GM18517 (cell line): ENCODE measurements around the gene SLC22A23.

Experiments used
- ATAC-seq: cut with Tn5 transposase; IDR thresholded peaks from one replicate; pipeline ENCODE4 v1.9.1; 2021; ENCODE audit warnings: mild to moderate bottlenecking, moderate library complexity; ENCODE audit not compliant: unreplicated experiment

SLC22A23 gene

GRCh38 chr6:3406891-3407809 is 49.7 kb downstream of the SLC22A23 start:
- ATAC-seq = no peak

GRCh38 chr6:3406362-3406821 is 50.5 kb downstream of the SLC22A23 start:
- ATAC-seq = no peak

- ATAC-seq = no peak
These were observed 51.2 kb downstream of the SLC22A23 start for GRCh38 chr6:3405679-3406078.

- no peak for ATAC-seq
These were observed 51.7 kb downstream of the SLC22A23 start for GRCh38 chr6:3405182-3405518.

- ATAC-seq = no peak
These were observed 53.3 kb downstream of the SLC22A23 start for GRCh38 chr6:3403238-3404173.

- ATAC-seq = no peak
These were observed 54.3 kb downstream of the SLC22A23 start for GRCh38 chr6:3402310-3403237.

GRCh38 chr6:3400162-3400561 is 56.7 kb downstream of the SLC22A23 start:
- ATAC-seq = no peak

- ATAC-seq = no peak
These were observed 57.8 kb downstream of the SLC22A23 start for GRCh38 chr6:3398755-3399696.

- no peak for ATAC-seq
These were observed 58.7 kb downstream of the SLC22A23 start for GRCh38 chr6:3398165-3398562.

GRCh38 chr6:3397229-3398164 is 59.4 kb downstream of the SLC22A23 start:
- ATAC-seq = no peak

GRCh38 chr6:3396503-3397180 is 60.2 kb downstream of the SLC22A23 start:
- ATAC-seq = no peak

GRCh38 chr6:3394671-3395070 is 62.2 kb downstream of the SLC22A23 start:
- no peak for ATAC-seq

- ATAC-seq = no peak
These were observed 63.0 kb downstream of the SLC22A23 start for GRCh38 chr6:3393836-3394202.

- ATAC-seq = no peak
These were observed 63.7 kb downstream of the SLC22A23 start for GRCh38 chr6:3392930-3393835.

GRCh38 chr6:3391902-3392458 is 64.9 kb downstream of the SLC22A23 start:
- no peak for ATAC-seq

- no peak for ATAC-seq
These were observed 66.2 kb downstream of the SLC22A23 start for GRCh38 chr6:3390698-3391097.
